A549 (cell line): ENCODE results near the gene EEF1AKMT1. TPM values are rescaled to one million over a fixed set of nuclear protein-coding genes. Genes with fewer than 3 reads are reported as not detected.

Experiments
- ATAC-seq, 2 experiments: fragments of 200-7000 bp in 1 of 2; fragments of >200 bp in 1 of 2; cut with Nextera tagmentation in 1 of 2; cut with Tn5 transposase in 1 of 2; 3 replicates each; pipeline versions ENCODE4 v1.8.0 to v1.9.1; 2018 to 2020; ENCODE audit warnings: mild to moderate bottlenecking in 1 of 2, moderate library complexity in 1 of 2
- CTCF ChIA-PET: fragments of 300-600 bp; sonication (Branson Sonifier 250); formaldehyde crosslinking; extraction: SDS; loops from one replicate; lab custom pipeline; 2021; ENCODE audit warnings: antibody characterized with exemption, inconsistent platforms; lab: Yijun Ruan, JAX
- POLR2A ChIA-PET: fragments of 350-600 bp; formaldehyde crosslinking; extraction: SDS; loops from one replicate; lab custom pipeline; 2021; ENCODE audit warnings: antibody characterized with exemption, inconsistent platforms; lab: Yijun Ruan, JAX
- DNase-seq, 2 experiments: peaks; one replicate each; pipeline versions ENCODE4 v3.0.0 to v3.0.0-alpha.2; 2011 to 2016; ENCODE audit warnings: low read depth in 1 of 2, low spot score in 1 of 2
- FAIRE-seq: peaks from 2 replicates; lab custom pipeline; 2011; peaks lifted over from hg19 to GRCh38; lab: Jason Lieb, UNC
- H3K27ac ChIP-seq, 2 experiments: fragments of >200 bp; sonication (Bioruptor Twin); formaldehyde crosslinking; 3 replicates each; pipeline ENCODE4 v1.5.1; 2016 to 2017
- H3K4me1 ChIP-seq: fragments of >200 bp; sonication (Bioruptor Twin); formaldehyde crosslinking; 3 replicates; pipeline ENCODE4 v1.6.1; 2016
- H3K4me2 ChIP-seq: fragments of >200 bp; sonication (Bioruptor Twin); formaldehyde crosslinking; 3 replicates; pipeline ENCODE4 v1.6.1; 2016
- H3K4me3 ChIP-seq: fragments of >200 bp; sonication (Bioruptor Twin); formaldehyde crosslinking; 3 replicates; pipeline ENCODE4 v1.5.1; 2016
- H3K9me3 ChIP-seq: fragments of >200 bp; sonication (Bioruptor Twin); formaldehyde crosslinking; 3 replicates; pipeline ENCODE4 v1.6.1; 2016
- BHLHE40 ChIP-seq: IDR thresholded peaks from 2 replicates; pipeline ENCODE4 v1.6.1; 2012; ENCODE audit warnings: low read depth, low read length, inconsistent platforms
- CTCF ChIP-seq: fragments of >200 bp; sonication (Bioruptor Twin); formaldehyde crosslinking; IDR thresholded peaks from 3 replicates; pipeline ENCODE4 v1.5.1; 2016
- E2F6 ChIP-seq: IDR thresholded peaks from 2 replicates; pipeline ENCODE4 v1.6.1; 2012; ENCODE audit warnings: low read depth, borderline replicate concordance
- EHF ChIP-seq: fragments of 250-450 bp; sonication (Bioruptor Pico); IDR thresholded peaks from 2 replicates; pipeline ENCODE4 v1.5.0; 2020; ENCODE audit warnings: mild to moderate bottlenecking
- EP300 ChIP-seq, 2 experiments: fragments of >200 bp; sonication (Bioruptor Twin); formaldehyde crosslinking; IDR thresholded peaks; 2 replicates in 1 of 2; 3 replicates in 1 of 2; pipeline ENCODE4 v1.6.1; 2016 to 2017
- ESRRA ChIP-seq: fragments of 150-350 bp; IDR thresholded peaks from 2 replicates; pipeline ENCODE4 v1.6.1; 2014; ENCODE audit warnings: mild to moderate bottlenecking, low read length, borderline replicate concordance
- FOSB ChIP-seq: fragments of 250-450 bp; sonication (Bioruptor Pico); IDR thresholded peaks from 2 replicates; pipeline ENCODE4 v1.5.0; 2020; ENCODE audit warnings: mild to moderate bottlenecking, moderate library complexity
- FOXS1 ChIP-seq: fragments of 250-450 bp; sonication (Bioruptor Pico); IDR thresholded peaks from 2 replicates; pipeline ENCODE4 v1.5.0; 2020; ENCODE audit warnings: mild to moderate bottlenecking, moderate library complexity
- HES2 ChIP-seq: fragments of >200 bp; sonication (Bioruptor Twin); formaldehyde crosslinking; IDR thresholded peaks from 2 replicates; pipeline ENCODE4 v1.6.1; 2016
- HOXA7 ChIP-seq: fragments of 250-450 bp; sonication (Bioruptor Pico); IDR thresholded peaks from 2 replicates; pipeline ENCODE4 v1.5.0; 2020; ENCODE audit warnings: mild to moderate bottlenecking, moderate library complexity
- HOXB13 ChIP-seq: fragments of 250-450 bp; sonication (Bioruptor Pico); IDR thresholded peaks from 2 replicates; pipeline ENCODE4 v1.5.0; 2020; ENCODE audit warnings: low read depth, mild to moderate bottlenecking, moderate library complexity
- KDM1A ChIP-seq: fragments of 200-600 bp; sonication (generic); IDR thresholded peaks from 2 replicates; pipeline ENCODE4 v1.6.1; 2016; ENCODE audit warnings: low read depth, mild to moderate bottlenecking
- MAX ChIP-seq: IDR thresholded peaks from 2 replicates; pipeline ENCODE4 v1.6.1; 2012
- NPAS2 ChIP-seq: fragments of 250-450 bp; sonication (Bioruptor Pico); IDR thresholded peaks from 2 replicates; pipeline ENCODE4 v1.8.0; 2022; ENCODE audit warnings: mild to moderate bottlenecking, moderate library complexity, borderline replicate concordance
- POLR2A ChIP-seq: IDR thresholded peaks from 2 replicates; pipeline ENCODE4 v1.6.1; 2012; ENCODE audit warnings: mild to moderate bottlenecking, low read length
- POLR2AphosphoS2 ChIP-seq: conservative IDR thresholded peaks from 2 replicates; pipeline ENCODE4 v1.6.1; 2012; ENCODE audit warnings: low read length, improper control_type of control experiment, inconsistent platforms
- TP53 ChIP-seq: fragments of 250-450 bp; sonication (Bioruptor Pico); IDR thresholded peaks from 2 replicates; pipeline ENCODE4 v1.5.0; 2021; ENCODE audit warnings: mild to moderate bottlenecking, moderate library complexity
- USF2 ChIP-seq: fragments of 450-650 bp; IDR thresholded peaks from 2 replicates; pipeline ENCODE4 v1.6.1; 2014; ENCODE audit warnings: antibody characterized with exemption
- ZFP36 ChIP-seq: fragments of 450-650 bp; IDR thresholded peaks from 2 replicates; pipeline ENCODE4 v1.6.1; 2014; ENCODE audit warnings: borderline replicate concordance; ENCODE audit not compliant: partially characterized antibody
- WGBS: methylation state at CpG from one replicate; pipeline ENCODE4 v1.1.6; 2017; ENCODE audit errors: missing lambda C conversion rate; 5-methylcytosine and 5-hydroxymethylcytosine counted together
- polyA plus RNA-seq, 4 experiments: library from polyadenylated mRNA; depleted of rRNA in 3 of 4; stranded (reverse); fragments of >200 nt; fragmentation: RNase III in 1 of 4; extraction: RNeasy Plus Mini Kit Qiagen cat#74134 plus additional on column Dnase treatment in 1 of 4; gene quantifications; 2 replicates in 3 of 4; 3 replicates in 1 of 4; pipeline ENCODE4 v1.2.3, GENCODE V29; 2011 to 2017

Gene EEF1AKMT1
- polyA plus RNA-seq, 2 of the 4 experiments (the other 2 are of a cell fraction) = 8.1 to 10.0 TPM

- no peaks in the 10 kb centered on the region for H3K4me1 ChIP-seq
- ATAC-seq = no peak
- TF ChIP-seq EP300 (IDR thresholded peaks at IDR 0.05) (no peak), HOXB13 (CRISPR knock-in tag) (no peak), E2F6 (no peak), USF2 (no peak), CTCF (no peak), POLR2A (no peak), MAX (no peak), ZFP36 (no peak), KDM1A (no peak)
- TF ChIP-seq, all 56 proteins: peak for 0
- no peak for FAIRE-seq
- no peak overlapping the region for H3K4me3 ChIP-seq
- DNase-seq = no peak
- 82% methylated on average over 3 of the region's 16 CpGs for WGBS
- no peak overlapping the region for H3K27ac ChIP-seq
- CTCF ChIA-PET = no interaction called here
- no peak overlapping the region for H3K4me2 ChIP-seq
- POLR2A ChIA-PET = no interaction called here
- no peaks in the 10 kb centered on the region for H3K9me3 ChIP-seq
These were observed 52.7 kb downstream of the EEF1AKMT1 start for GRCh38 chr13:20721058-20721453.

- no peak for DNase-seq
- FAIRE-seq = no peak
- H3K9me3 ChIP-seq = no peaks in the 10 kb centered on the region
- no peaks in the 10 kb centered on the region for H3K4me1 ChIP-seq
- no peak for ATAC-seq
- no peak overlapping the region for H3K4me2 ChIP-seq
- CTCF ChIA-PET = no interaction called here
- no peak overlapping the region for H3K27ac ChIP-seq
- 71% methylated on average over 5 of the region's 11 CpGs for WGBS
- TF ChIP-seq TP53 (CRISPR knock-in tag) = no peak
- TF ChIP-seq HES2 = no peak
- no peak for TF ChIP-seq HOXA7 (CRISPR knock-in tag)
- TF ChIP-seq KDM1A = no peak
- no peak for TF ChIP-seq EHF (CRISPR knock-in tag)
- no peak for TF ChIP-seq NPAS2 (CRISPR knock-in tag)
- TF ChIP-seq POLR2AphosphoS2 = no peak
- TF ChIP-seq BHLHE40 = no peak
- TF ChIP-seq, all 56 proteins: peak for 0
- POLR2A ChIA-PET = no interaction called here
- H3K4me3 ChIP-seq = no peak overlapping the region
These were observed 53.3 kb downstream of the EEF1AKMT1 start for GRCh38 chr13:20720499-20720898.

GRCh38 chr13:20719783-20720182, 54.0 kb downstream of the EEF1AKMT1 start:
- DNase-seq = no peak
- no peak for FAIRE-seq
- POLR2A ChIA-PET = no interaction called here
- WGBS = 60% methylated on average over 13 of the region's 13 CpGs
- Histone ChIP-seq H3K4me1 (no peaks in the 10 kb centered on the region), H3K4me3 (no peak overlapping the region), H3K4me2 (no peak overlapping the region), H3K27ac (no peak overlapping the region), H3K9me3 (no peaks in the 10 kb centered on the region)
- no peak for TF ChIP-seq BHLHE40
- TF ChIP-seq HOXA7 (CRISPR knock-in tag) = no peak
- ATAC-seq = no peak
- CTCF ChIA-PET = no interaction called here

- no peak overlapping the region for H3K4me2 ChIP-seq
- no peak overlapping the region for H3K27ac ChIP-seq
- H3K4me3 ChIP-seq = no peak overlapping the region
- ATAC-seq = no peak
- H3K4me1 ChIP-seq = no peaks in the 10 kb centered on the region
- H3K9me3 ChIP-seq = no peaks in the 10 kb centered on the region
- POLR2A ChIA-PET = no interaction called here
- TF ChIP-seq FOSB (CRISPR knock-in tag) = no peak
- no peak for TF ChIP-seq HES2
- TF ChIP-seq FOXS1 = no peak
- TF ChIP-seq USF2 = no peak
- TF ChIP-seq ESRRA = no peak
- CTCF ChIA-PET = no interaction called here
- no peak for DNase-seq
- no peak for FAIRE-seq
- 71% methylated on average over 12 of the region's 12 CpGs for WGBS
These were observed 54.7 kb downstream of the EEF1AKMT1 start for GRCh38 chr13:20718958-20719566.
